HG02852 (cell line): ENCODE data around the gene WDR4.
"Not testable (repeated sequence)": the region's sequence is repeated elsewhere in the genome, so short reads cannot be mapped to it uniquely, and the experiment has no call there.

ENCODE experiments used
- ATAC-seq: cut with Tn5 transposase; IDR thresholded peaks from one replicate; pipeline ENCODE4 v1.9.1; 2021; ENCODE audit warnings: mild to moderate bottlenecking, moderate library complexity; ENCODE audit not compliant: unreplicated experiment

WDR4 gene

DNA sequence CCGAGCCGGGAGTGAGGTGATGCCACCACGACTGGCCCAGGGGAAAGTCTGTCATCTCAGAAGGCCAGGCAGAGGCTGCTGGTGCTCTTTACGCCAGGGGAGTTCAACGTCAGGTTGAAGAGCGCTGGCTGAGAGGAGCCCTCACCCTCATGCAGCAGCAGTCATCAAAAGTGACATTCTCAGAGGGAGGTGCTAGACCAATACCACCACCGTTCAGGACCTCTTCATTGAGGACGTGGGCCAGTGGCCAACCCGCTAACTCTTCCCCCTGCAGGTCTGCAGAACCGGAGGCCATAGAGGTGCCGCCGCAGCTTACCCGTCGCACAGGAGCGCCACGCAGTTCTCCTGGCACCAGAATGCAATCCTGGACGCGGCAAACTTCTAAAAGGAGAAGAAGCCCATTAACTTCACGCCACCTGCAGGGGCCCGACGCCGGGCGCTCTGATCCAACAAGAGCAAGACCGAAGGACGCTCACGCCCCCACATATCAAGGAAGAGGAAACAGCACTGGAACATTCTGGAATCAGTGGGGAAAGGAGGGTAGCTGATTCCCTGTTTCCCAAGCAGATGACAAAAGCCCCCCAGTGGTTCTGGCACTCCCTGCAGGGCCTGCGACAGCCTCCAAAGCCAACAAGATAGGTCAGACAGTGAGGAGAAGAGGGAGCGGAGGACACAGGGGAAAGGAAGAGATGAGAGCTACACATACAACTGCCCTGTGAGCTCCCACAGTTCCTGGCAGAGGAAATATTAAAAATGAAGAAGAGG, 24.9 kb downstream of the WDR4 start:
- ATAC-seq: no peak

DNA sequence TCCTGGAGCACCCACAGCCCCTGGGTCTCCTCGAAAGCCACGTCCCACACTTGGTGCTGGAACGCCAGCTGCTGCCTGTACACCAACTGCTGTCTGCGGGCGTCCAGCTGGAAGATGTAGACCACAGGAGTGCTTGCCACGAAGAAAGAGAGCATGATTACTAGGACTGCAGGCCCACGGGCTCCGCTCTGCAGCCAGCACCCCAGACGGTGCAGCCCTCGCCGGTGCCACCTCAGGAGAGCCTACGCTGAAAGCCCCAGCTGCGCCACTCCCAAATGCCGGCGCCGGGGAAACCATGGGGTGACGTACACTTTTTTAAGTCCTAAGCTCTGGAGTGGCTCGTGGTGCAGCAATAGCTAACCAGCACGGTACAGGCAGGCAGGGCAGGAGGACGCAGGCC, 25.7 kb downstream of the WDR4 start:
- ATAC-seq: no peak

DNA sequence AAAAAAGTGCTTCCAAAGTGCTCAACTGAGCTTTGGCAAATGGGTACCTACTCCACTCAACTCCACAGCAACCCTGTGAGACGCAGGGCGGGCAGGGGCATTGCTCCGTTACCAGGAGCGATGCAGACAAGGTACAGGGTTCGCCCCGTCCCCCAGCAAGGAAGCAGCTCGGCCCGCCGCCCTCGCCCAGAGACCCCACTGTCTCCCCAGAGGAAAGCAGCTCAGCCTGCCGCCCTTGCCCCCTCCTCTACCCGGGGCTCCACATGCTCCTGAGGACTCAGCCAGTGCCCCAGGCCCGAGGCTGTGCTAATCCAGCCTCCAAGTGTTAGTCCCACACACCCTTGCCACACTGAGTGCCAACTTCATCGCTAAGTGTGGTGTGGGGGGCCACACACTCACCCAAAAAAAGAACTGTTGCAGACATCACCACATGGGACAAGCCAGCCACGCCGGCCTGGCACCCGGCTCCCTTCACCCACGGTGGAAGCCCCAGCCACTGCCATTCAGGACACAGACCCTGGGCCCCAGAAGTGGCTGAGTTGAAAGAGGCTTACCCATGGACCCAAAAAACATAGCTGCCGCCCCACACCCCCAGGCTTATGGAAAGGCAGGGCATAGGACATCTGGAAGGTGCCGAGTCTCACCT, 26.3 kb downstream of the WDR4 start:
- no peak for ATAC-seq

DNA sequence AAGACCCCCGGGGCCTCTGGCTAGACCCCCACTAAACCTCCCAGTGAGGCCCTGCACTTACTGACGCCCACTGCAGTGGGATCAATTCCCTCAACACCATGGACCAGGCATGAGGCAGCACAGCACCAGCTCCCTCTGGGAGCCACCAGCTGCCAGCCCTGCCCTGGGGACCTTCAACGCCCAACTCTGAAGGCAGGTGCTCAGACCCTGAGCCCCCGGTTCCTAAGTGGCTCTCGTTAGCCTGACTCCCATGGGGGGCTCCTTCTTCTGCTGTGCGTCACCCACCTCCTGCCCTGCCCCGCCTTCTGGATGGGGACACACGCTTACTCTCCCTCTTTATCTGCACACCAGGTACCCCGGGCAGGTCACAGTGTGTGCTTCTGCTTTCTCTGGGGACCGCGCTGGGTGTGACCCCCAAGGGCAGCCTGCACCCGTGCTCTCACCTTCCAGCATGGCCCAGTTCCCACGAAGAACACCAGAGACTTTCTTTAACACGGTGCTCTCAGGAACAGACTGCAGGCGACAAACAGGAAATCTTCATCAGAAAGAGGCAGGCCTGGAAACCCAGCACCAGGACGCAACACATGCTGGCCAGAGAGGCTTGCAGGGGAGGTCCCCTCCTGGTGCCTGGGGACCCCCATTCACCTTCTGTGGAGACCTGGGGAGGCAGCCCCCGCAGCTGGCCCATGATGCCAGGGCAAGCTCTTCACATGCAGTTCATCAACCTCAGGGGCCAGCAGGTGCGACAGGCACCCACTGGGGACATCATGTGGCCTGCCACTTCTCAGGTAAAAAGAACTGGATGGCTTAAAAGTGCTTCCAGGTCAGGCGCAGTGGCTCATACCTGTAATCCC, 27.3 kb downstream of the WDR4 start:
- ATAC-seq: no peak

DNA sequence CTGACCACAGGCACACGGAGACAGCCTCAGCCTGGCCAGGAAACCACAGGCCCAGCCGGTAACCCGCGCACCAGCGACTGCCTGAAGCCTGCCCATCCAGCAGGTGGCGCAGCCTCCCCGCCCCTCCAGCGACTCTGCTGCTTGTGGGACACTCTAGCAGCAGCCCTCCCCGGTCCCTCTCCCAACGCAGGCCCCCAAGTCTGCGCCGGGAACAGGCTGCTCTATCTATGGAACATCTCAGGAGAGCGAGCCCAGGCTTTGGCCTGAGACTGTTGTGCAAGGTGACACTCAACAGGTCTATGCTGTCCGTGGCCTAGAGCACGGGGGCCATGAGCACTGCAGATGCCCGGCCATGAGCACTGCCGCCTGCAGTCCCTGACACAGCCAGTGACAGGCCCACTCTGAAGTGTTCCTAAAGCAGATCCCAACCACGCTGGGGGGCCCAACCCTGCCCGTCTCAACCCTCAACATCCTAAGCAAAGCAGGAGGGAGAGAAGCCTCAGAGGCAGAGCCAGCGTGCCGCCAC, 28.4 kb downstream of the WDR4 start:
- ATAC-seq: no peak

DNA sequence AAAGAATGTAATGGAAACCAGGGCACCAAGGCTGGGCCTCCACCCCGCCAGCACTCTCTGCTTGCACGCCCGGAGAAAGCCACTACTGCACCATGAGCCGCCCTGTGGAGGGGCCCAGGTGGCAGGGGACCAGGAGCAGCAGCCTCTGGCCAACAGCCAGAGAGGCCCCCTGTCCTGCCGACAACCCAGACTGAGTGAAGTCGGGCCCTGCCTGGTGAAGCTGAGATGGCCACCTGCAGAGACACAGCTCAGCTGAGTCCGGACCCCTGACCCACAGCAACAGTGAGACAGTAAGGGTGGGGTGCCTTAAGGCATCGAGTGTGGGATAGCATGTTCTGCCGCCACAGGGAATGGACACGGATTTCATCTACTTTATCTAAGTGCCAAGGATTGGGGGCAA, 28.9 kb downstream of the WDR4 start:
- no peak for ATAC-seq

DNA sequence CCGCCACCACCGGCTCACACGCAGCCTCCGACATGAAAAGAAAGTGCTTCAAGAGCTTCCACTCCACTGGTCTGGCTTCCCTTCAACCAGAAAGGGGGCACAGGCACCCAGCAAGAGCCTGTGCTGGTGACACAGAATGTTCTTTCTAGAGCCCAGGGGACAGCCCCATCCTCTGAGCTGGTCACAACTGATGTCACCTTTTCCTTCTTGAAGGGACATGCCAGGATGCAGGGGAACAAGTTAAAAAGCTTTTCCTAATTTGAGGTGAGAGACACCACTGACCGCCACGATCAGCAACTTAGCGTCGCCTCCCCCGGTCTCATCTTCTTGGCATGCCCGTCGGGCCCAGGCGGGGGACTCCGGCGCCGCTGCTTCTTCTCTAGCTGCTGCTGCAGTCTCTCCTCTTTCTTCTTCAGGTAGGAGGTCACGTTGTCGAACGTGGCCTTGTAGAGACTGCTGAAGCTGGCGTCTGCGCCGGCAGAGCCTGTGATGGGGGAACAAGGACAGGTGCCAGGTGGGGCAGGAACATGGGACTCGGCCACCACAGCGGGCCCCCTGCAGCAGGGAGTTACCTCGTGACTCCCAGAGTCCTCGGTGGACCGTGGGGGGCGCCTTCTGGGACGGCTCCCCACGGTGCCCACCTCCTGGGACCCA, 29.5 kb downstream of the WDR4 start:
- no peak for ATAC-seq

DNA sequence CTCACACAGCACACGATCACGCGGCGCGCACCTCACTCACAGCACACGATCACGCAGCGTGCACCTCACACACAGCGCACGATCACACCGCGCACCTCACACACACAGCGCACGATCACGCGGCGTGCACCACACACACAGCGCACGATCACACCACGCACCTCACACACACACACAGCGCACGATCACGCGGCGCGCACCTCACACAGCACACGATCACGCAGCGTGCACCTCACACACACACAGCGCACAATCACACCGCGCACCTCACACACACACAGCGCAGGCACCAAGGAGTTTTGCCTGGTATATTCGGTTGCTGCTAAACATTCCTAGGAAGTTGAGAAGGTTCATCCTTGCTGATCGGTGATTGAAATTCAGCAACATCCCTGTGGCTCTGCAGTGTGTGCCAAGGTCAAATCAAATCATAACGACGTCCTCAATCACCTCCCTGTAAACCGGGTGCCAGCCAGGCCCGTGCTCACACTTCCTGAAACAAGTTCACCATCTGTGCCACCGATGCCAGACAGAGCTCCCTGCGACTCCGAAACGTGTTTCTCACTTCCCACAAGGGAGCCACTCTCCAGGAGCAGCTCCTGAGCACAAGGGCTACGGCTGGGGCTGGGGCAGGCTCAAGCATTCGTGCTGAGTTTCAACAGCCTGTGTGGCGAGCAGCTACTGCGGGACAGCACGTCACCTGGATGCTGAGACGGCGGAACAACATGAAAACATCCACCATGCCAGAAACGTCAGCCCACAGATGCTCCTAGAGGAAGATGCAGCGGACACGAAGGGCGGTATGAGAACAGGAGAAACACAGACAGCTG, 30.2 kb downstream of the WDR4 start:
- ATAC-seq: no peak

DNA sequence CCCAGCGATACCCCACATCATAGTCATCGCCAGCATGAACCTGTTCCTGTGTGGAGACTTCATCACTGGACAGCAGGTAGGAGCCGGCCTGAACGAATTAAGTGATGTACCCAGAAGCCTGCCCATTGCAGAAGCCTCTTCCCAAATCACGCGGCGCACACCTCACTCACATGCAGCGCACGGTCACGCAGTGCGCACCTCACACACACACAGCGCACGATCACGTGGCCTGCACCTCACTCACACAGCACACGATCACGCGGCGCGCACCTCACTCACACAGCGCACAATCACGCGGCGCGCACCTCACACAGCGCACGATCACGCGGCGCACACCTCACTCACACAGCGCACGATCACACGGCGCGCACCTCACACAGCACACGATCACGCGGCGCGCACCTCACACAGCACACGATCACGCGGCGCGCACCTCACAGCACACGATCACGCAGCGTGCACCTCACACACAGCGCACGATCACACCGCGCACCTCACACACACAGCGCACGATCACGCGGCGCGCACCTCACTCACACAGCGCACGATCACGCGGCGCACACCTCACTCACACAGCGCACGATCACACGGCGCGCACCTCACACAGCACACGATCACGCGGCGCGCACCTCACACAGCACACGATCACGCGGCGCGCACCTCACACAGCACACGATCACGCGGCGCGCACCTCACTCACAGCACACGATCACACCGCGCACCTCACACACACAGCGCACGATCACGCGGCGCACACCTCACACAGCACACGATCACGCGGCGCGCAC, 31.0 kb downstream of the WDR4 start:
- not testable (repeated sequence) for ATAC-seq

DNA sequence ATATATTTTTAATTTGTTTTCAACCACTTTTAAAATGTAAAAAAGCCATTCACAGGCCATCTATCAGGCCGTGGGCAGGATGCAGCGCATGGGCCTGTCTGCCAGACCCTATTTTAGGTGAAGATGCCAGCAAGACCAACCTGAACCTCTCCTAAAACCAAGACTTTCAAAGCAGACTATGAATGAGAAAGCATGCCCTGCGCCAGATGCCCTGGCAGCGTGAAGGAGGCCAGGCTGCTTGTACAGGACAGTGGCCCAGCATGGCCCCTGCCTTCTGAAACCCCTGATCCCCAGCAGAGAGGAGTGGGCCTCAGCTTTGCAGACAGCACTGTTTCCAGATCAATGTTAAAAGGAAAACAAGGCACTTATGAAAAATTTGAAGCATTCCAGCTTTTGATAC, 31.6 kb downstream of the WDR4 start:
- no peak for ATAC-seq

DNA sequence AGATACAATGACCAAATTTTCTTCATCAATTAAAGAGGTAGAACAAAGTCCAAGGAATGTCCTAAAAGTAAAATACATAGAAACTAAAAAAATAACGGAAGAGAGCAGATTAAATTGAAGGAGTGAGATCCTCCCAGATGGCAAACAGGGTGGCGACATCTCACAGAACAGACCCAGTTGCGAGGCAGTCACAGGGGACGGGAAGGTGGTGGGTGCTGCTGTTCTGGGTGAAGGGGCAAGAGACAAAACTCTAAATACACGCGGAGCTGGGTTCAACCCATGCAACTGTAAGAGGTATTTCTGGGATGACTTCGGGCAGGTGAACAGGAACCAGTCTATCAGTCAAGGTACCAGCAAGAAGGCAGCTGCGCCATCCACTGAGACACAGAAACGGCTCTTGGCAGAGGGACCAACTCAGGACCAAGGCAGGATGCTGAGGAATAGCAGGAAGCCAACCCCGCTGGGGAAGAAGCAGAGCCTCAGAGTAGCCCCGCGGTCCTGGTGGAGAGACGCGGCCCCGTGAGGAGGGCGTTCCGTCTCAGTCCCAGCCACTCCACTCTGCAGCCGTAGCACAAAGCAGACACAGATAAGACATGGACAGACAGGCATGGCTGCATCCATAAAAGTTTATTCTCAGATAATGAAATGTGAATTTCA, 32.2 kb downstream of the WDR4 start:
- no peak for ATAC-seq

DNA sequence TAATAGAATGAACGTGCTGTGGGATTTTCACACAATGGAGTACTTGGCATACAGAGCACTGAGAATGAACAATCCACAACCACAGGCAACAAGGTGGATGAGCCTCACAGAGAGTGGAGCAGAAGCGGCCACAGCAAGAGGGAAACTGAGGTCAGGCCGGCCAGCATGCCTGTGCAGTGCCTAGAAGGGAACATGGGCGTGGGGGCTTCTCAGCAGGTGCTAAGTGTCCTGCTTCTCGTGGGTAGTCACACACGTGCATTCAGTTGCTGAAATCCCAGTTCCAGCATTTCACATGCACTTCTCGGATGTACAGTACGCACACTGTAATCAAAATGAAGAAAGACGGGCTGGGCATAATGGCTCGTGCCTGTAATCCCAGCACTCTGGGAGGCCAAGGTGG, 33.1 kb downstream of the WDR4 start:
- no peak for ATAC-seq

DNA sequence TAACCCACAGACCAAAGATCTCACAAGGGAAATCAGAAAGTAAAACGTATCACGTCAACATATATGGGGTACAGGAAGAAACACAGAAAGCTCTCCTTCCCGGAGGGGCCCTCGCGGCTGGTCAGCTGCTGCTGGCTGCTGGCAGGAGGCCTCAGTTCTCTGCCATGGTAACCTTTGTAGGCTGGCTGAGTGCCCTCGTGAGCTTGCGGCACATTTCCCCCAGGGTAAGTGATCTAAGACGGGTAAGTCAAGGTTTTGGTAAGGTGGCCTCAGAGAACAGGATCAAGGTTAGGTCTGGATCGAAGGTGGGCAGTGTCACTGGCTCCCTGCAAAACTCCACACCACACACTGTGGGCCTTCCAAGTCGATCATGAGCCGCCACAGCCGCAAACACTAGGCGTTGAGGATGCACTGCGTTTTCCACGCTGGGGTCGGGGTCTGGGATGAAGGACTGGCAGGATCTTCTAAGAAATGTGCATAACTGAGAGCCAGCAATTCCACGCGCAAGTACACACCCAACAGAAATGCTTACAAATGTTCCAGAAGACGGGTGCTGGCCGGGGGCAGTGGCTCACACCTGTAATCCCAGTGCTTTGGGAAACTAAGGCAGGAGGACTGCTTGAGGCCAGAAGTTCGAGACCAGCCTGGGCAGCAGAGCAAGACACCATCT, 33.9 kb downstream of the WDR4 start:
- no peak for ATAC-seq

DNA sequence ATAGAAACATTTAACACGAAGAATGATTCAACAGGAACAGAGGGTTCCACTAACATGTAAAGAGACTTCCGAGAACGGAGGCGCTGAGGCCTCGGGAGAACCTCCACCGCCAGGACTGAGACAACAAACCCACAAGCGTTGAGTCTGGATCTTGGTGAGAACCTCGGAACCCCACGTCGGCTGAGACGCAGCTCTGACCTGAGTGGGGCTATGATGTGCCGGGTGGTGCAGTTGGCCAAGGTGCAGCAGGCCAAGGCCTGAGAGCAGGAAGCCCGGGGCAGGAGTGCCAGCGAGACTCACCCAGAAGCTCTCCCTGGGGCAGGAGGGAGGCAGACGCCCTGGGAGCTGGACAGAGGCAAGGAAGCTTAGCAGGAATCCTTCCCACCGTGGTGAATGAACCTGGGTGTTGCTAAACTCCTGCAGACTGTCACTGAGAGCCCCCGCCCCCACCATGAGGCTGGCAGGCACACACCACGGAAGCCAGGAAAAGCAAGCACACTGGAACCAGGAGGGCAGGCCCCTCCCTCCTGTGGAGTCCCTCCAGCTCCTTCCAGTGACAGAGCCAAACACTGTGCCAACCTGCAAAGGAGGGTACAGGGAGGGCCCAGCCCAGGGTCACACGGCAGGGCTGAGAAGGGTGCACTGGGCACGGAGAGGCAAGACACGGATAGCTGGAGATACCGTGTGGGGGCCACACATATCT, 34.8 kb downstream of the WDR4 start:
- ATAC-seq: no peak

DNA sequence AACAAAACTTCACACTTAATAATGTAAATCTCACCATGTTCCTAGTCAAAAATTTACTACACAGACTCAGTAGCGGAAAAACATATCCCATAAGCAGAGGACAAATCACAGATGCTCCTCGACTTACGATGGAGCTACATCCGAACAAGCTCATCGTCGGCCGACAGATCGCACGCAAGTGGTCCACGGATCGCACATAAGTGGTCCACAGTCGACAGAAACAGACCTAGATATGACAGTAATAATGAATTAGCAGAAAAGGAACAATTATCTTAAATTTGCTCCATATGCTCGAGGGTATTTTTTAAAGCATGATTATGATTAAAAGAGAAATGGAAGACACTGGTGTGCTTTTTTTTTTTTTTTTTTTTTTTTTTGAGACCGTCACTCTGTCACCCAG, 36.3 kb downstream of the WDR4 start:
- no peak for ATAC-seq

DNA sequence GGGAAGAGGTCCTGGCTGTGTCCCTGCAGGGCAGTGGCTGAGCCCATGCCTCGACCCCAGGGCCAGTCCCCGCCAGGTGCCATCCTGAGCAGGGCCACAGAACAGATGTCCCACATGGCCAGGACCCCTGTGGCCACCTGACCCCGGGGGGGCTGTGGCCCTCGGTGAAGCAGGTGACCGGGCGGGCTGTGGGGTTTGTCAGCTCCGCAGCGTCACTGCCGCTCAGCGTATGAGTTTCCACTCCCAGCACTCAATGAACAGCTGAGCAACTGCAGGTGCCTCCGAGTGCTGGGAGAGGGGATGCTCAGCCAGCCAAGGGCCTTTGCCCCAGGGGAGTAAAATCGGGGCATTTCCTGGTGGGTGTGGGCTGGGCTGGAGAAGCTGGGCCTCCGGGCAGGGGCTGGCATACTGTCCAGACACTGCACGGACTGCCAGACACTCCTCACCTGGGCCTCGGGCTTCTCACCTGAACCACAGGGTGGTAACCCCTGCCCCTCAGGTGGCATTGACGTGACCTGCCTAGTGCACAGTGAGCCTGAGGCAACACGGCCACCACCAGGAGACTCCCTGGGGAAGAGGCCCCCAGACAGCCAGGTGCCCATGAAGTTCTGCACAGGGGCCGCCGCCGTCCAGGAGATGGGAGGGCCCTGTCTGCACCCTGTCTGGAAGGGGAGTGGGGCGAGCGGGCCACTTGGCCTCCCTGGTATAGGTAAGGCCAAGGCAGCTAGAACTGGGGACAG, 37.3 kb downstream of the WDR4 start:
- ATAC-seq: not testable (repeated sequence)
